Keratinocyte (primary cell): ENCODE results near the gene LITAFD. TPM values are rescaled to one million over a fixed set of nuclear protein-coding genes. Genes with fewer than 3 reads are reported as not detected.

Source experiments
- DNase-seq: peaks from one replicate; pipeline ENCODE4 v3.0.0-alpha.2; 2011; ENCODE audit warnings: low read depth, missing footprints, low spot score
- FAIRE-seq: peaks from 2 replicates; lab custom pipeline; 2011; peaks lifted over from hg19 to GRCh38; lab: Jason Lieb, UNC
- H2AFZ ChIP-seq: 2 replicates; pipeline ENCODE4 v1.6.0; 2012; ENCODE audit warnings: low read length, control low read depth, inconsistent platforms; ENCODE audit not compliant: control insufficient read depth
- H3K27ac ChIP-seq: 2 replicates; pipeline ENCODE4 v1.5.1; 2011; ENCODE audit warnings: low read length; ENCODE audit not compliant: control insufficient read depth, insufficient read depth
- H3K27me3 ChIP-seq: 3 replicates; pipeline ENCODE4 v1.6.0; 2011; ENCODE audit warnings: low read length; ENCODE audit not compliant: control insufficient read depth, insufficient read depth; ENCODE audit errors: extremely low read depth
- H3K36me3 ChIP-seq, 2 experiments: 2 replicates in 1 of 2; 3 replicates in 1 of 2; pipeline ENCODE4 v1.5.1; 2011; ENCODE audit warnings: low read length in 2 of 2, mild to moderate bottlenecking in 1 of 2; ENCODE audit not compliant: control insufficient read depth in 2 of 2, insufficient read depth in 2 of 2; ENCODE audit errors: extremely low read depth in 1 of 2
- H3K4me1 ChIP-seq: 3 replicates; pipeline ENCODE4 v1.5.1; 2011; ENCODE audit warnings: low read length; ENCODE audit not compliant: control insufficient read depth, insufficient read depth; ENCODE audit errors: extremely low read depth
- H3K4me2 ChIP-seq: 3 replicates; pipeline ENCODE4 v1.6.0; 2011; ENCODE audit warnings: low read depth, low read length; ENCODE audit not compliant: control insufficient read depth, insufficient read depth; ENCODE audit errors: extremely low read depth
- H3K4me3 ChIP-seq, 3 experiments: fragments of 200-600 bp in 1 of 3; sonication (generic) in 1 of 3; 2 replicates in 2 of 3; 3 replicates in 1 of 3; pipeline ENCODE4 v1.5.1; 2011 to 2016; ENCODE audit warnings: low read length in 3 of 3, mild to moderate bottlenecking in 3 of 3, control low read depth in 2 of 3, inconsistent platforms in 1 of 3, low read depth in 1 of 3, mixed read lengths in 1 of 3, mixed run types in 1 of 3, moderate library complexity in 1 of 3; ENCODE audit not compliant: control insufficient read depth in 2 of 3, insufficient read depth in 2 of 3; ENCODE audit errors: extremely low read depth in 1 of 3
- H3K79me2 ChIP-seq: 2 replicates; pipeline ENCODE4 v1.6.0; 2012; ENCODE audit warnings: low read length; ENCODE audit not compliant: control insufficient read depth, insufficient read depth
- H3K9ac ChIP-seq: 3 replicates; pipeline ENCODE4 v1.6.0; 2011; ENCODE audit warnings: low read length; ENCODE audit not compliant: control insufficient read depth, insufficient read depth; ENCODE audit errors: extremely low read depth
- H3K9me1 ChIP-seq: 3 replicates; pipeline ENCODE4 v1.6.0; 2011; ENCODE audit warnings: low read length; ENCODE audit not compliant: control insufficient read depth, insufficient read depth; ENCODE audit errors: extremely low read depth
- H3K9me3 ChIP-seq: 2 replicates; pipeline ENCODE4 v1.5.1; 2012; ENCODE audit warnings: low read depth, low read length; ENCODE audit not compliant: control insufficient read depth
- H4K20me1 ChIP-seq: 3 replicates; pipeline ENCODE4 v1.6.0; 2011; ENCODE audit warnings: low read length; ENCODE audit not compliant: control insufficient read depth, insufficient read depth; ENCODE audit errors: extremely low read depth
- EZH2 ChIP-seq: IDR thresholded peaks from one replicate; pipeline ENCODE4 v1.6.1; 2012; ENCODE audit warnings: inconsistent platforms, mild to moderate bottlenecking, low read length, moderate library complexity
- dilution Hi-C: fragments of 300-500 bp; cut with MboI; formaldehyde crosslinking; loops from one replicate; pipeline ENCODE4 v1.7.0; 2020; ENCODE audit warnings: low sequenced_read_pairs; ENCODE audit not compliant: extremely low pct_ligation_motif_present
- polyA plus RNA-seq, 5 experiments: library from polyadenylated mRNA; depleted of rRNA in 3 of 5; stranded (reverse) in 3 of 5; stranded (forward) in 1 of 5; unstranded in 1 of 5; fragments of >200 nt; gene quantifications; 1 replicate in 1 of 5; 2 replicates in 3 of 5; 3 replicates in 1 of 5; pipeline versions ENCODE4 v1.2.1 to v1.2.3, GENCODE V29; 2011 to 2012; ENCODE audit warnings: missing spikeins in 2 of 5, low read depth in 1 of 5, low replicate concordance in 1 of 5
- TF ChIP-seq, protein P1 (sequence below), 3 experiments: IDR thresholded peaks in 1 of 3; conservative IDR thresholded peaks in 1 of 3; optimal IDR thresholded peaks in 1 of 3; 2 replicates in 2 of 3; 3 replicates in 1 of 3; pipeline versions ENCODE3 to v1.5.1; 2011; ENCODE audit warnings: low read length in 3 of 3, mild to moderate bottlenecking in 3 of 3, moderate library complexity in 2 of 3, control low read depth in 1 of 3, inconsistent platforms in 1 of 3; ENCODE audit not compliant: insufficient read depth in 2 of 3; ENCODE audit errors: extremely low read depth in 1 of 3

LITAFD gene
- polyA plus RNA-seq, 1 donor (not counting 4 experiments of a cell fraction or from before 2014, with no cell fraction given): not detected

DNA sequence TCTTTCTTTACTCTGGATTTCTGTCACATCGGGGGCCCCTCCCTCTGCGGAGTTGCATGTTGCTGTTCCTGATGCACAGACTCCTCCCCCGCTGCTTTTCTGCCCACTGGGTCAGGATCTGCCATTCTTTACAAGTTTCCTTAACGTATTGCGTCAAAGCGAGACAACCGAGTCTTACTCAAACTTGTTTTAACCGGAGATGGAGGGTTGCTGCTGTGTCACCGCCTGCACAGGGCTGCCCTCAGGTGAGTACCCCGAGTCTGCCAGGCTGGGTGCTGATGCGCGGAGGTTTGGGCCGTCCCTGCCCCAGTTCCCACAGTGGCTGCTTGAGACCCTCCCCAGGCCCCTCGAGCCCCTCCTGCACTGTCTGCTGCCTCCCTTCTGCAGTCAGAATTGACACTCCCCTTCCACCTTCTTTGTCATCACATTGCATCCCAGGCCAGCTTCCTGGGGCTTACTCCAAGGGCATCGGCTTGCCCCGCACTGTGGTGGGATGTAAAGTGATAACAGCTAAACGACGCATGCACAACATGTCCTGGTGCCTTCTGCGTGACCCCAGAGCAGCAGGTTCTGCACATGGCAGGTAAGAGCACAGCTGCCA, 32.6 kb upstream of the LITAFD start:
- peak overlapping the region; percentile 11 for H3K4me2 ChIP-seq

DNA sequence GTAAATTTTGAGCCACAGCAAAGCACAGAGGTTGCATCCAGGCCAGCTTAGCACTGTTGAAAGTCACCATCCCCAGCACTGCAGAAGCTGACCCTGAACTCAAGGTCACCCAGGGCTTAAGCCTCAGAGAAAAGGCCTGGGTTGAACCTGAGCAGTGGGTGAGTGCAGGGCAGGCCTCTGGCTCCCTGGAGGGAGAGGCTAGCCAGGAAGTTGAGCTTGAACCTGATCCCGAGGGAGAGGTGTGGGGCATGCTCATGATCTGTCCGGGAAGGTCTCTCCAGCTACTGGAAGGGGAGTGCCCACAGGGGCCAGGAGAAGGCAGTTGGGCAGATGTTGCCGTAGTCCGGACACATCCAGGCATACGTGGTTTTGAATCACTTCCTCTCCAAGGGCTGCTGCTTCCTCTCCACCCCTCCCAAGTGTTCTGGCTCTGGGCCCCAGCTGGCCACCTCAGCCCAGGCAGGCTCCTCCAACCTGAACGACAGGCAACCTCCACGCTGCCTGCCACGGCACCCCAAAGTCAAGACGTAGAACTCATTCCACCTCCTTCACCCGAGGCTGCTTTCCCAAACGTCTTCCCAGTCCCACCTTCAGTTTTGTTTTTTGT, 31.8 kb upstream of the LITAFD start:
- Histone ChIP-seq H3K79me2 (peaks cover 10% of the 10 kb centered on the region), H4K20me1 (peaks cover 3% of the 10 kb centered on the region), H3K27ac (peak overlapping the region; percentile 78), H3K27me3 (no peaks in the 10 kb centered on the region), H3K9me3 (no peaks in the 10 kb centered on the region), H2AFZ (no peak overlapping the region), H3K4me1 (peaks cover 34% of the 10 kb centered on the region), H3K36me3 (peaks cover 27 to 47% of the 10 kb centered on the region in 2 experiments), H3K9me1 (peaks cover 2% of the 10 kb centered on the region), H3K4me3 (no peak overlapping the region), H3K4me2 (peak overlapping the region; percentile 11), H3K9ac (peak overlapping the region; percentile 14)
- peak; percentile 81 for FAIRE-seq
- TF ChIP-seq, protein P1, sequence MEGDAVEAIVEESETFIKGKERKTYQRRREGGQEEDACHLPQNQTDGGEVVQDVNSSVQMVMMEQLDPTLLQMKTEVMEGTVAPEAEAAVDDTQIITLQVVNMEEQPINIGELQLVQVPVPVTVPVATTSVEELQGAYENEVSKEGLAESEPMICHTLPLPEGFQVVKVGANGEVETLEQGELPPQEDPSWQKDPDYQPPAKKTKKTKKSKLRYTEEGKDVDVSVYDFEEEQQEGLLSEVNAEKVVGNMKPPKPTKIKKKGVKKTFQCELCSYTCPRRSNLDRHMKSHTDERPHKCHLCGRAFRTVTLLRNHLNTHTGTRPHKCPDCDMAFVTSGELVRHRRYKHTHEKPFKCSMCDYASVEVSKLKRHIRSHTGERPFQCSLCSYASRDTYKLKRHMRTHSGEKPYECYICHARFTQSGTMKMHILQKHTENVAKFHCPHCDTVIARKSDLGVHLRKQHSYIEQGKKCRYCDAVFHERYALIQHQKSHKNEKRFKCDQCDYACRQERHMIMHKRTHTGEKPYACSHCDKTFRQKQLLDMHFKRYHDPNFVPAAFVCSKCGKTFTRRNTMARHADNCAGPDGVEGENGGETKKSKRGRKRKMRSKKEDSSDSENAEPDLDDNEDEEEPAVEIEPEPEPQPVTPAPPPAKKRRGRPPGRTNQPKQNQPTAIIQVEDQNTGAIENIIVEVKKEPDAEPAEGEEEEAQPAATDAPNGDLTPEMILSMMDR (optimal IDR thresholded peaks at IDR 0.05 in 1 of 3, IDR thresholded peaks at IDR 0.05 in 1 of 3, conservative IDR thresholded peaks at IDR 0.05 in 1 of 3; ENCODE audit: extremely low read depth in 1 of 3, insufficient read depth in 2 of 3, low read length in 3 of 3): no peak
- no peak for TF ChIP-seq EZH2
- dilution Hi-C loops: no loop called here
- DNase-seq: no peak

More for the DNA sequence above, 32.6 kb upstream of the LITAFD start:
- H3K27ac ChIP-seq: peak overlapping the region; percentile 78
- peaks cover 21 to 47% of the 10 kb centered on the region in 2 experiments for H3K36me3 ChIP-seq
- H2AFZ ChIP-seq: no peak overlapping the region
- FAIRE-seq: no peak
- dilution Hi-C loops: no loop called here
- no peak for DNase-seq
- H3K9me3 ChIP-seq: no peaks in the 10 kb centered on the region
- H4K20me1 ChIP-seq: peaks cover 3% of the 10 kb centered on the region
- peaks cover 34% of the 10 kb centered on the region for H3K4me1 ChIP-seq
- H3K79me2 ChIP-seq: peaks cover 12% of the 10 kb centered on the region
- H3K4me3 ChIP-seq: peak overlapping the region in 1 of 3 experiments; percentile 2
- no peaks in the 10 kb centered on the region for H3K27me3 ChIP-seq
- peaks cover 2% of the 10 kb centered on the region for H3K9me1 ChIP-seq
- no peak overlapping the region for H3K9ac ChIP-seq
- no peak for TF ChIP-seq EZH2
- TF ChIP-seq, protein P1 (optimal IDR thresholded peaks at IDR 0.05 in 1 of 3, IDR thresholded peaks at IDR 0.05 in 1 of 3, conservative IDR thresholded peaks at IDR 0.05 in 1 of 3; ENCODE audit: extremely low read depth in 1 of 3, insufficient read depth in 2 of 3, low read length in 3 of 3): no peak
